Measurements from ENCODE around the gene RSRC1.
"Not testable (repeated sequence)": the region's sequence is repeated elsewhere in the genome, so short reads cannot be mapped to it uniquely, and the experiment has no call there.

The RSRC1 gene

GRCh38 chr3:158337110-158337509 lies 227.2 kb downstream of the RSRC1 start:
- FAIRE-seq (no peak), DNase-seq (ENCODE audit: insufficient read length, low spot score) (no peak)
- TF ChIP-seq POLR2AphosphoS5 (IDR thresholded peaks at IDR 0.05; ENCODE audit: low read depth, low read length) (no peak), POLR2A (IDR thresholded peaks at IDR 0.05; ENCODE audit: low read depth, low read length) (no peak), SPI1 (IDR thresholded peaks at IDR 0.05; ENCODE audit: low read depth, low read length) (no peak), TAF1 (IDR thresholded peaks at IDR 0.05; ENCODE audit: low read depth, low read length) (no peak), PAX5 (IDR thresholded peaks at IDR 0.05; ENCODE audit: insufficient read depth, low read length, severe bottlenecking) (no peak), POU2F2 (IDR thresholded peaks at IDR 0.05; ENCODE audit: low read depth, low read length) (no peak)

DNA sequence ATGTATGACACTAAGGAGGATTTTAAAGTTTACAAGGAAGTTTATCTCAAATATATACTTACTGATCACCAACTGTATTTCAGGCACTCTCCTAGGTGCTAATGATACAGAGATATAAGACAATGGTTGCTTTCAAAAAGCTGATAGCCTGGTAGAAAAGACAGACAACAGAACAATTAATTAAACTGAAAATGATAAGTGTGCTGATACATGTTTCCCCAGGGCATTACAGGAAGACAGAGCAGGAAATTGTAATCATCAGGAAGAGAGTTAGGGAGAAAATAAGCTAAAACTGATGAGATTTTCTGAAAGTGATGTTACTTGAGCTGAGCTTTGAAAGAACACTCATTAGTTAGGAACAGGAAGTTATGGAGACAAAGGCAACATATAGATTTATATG lies 229.7 kb downstream of the RSRC1 start:
- no peak for FAIRE-seq
- no peak for DNase-seq (ENCODE audit: insufficient read length, low spot score)
- TF ChIP-seq POLR2AphosphoS5 (IDR thresholded peaks at IDR 0.05; ENCODE audit: low read depth, low read length) = no peak
- no peak for TF ChIP-seq SPI1 (IDR thresholded peaks at IDR 0.05; ENCODE audit: low read depth, low read length)
- no peak for TF ChIP-seq TAF1 (IDR thresholded peaks at IDR 0.05; ENCODE audit: low read depth, low read length)
- TF ChIP-seq POLR2A (IDR thresholded peaks at IDR 0.05; ENCODE audit: low read depth, low read length) = no peak
- no peak for TF ChIP-seq PAX5 (IDR thresholded peaks at IDR 0.05; ENCODE audit: insufficient read depth, low read length, severe bottlenecking)
- no peak for TF ChIP-seq POU2F2 (IDR thresholded peaks at IDR 0.05; ENCODE audit: low read depth, low read length)

- not testable (repeated sequence) for FAIRE-seq; DNase-seq (ENCODE audit: insufficient read length, low spot score)
Observed at GRCh38 chr3:158340951-158341350, 231.1 kb downstream of the RSRC1 start.

GRCh38 chr3:158347966-158348365 lies 238.1 kb downstream of the RSRC1 start:
- TF ChIP-seq SPI1 (IDR thresholded peaks at IDR 0.05; ENCODE audit: low read depth, low read length) (no peak), POU2F2 (IDR thresholded peaks at IDR 0.05; ENCODE audit: low read depth, low read length) (no peak), POLR2AphosphoS5 (IDR thresholded peaks at IDR 0.05; ENCODE audit: low read depth, low read length) (no peak)
- DNase-seq (ENCODE audit: insufficient read length, low spot score) = no peak
- FAIRE-seq = no peak

DNA sequence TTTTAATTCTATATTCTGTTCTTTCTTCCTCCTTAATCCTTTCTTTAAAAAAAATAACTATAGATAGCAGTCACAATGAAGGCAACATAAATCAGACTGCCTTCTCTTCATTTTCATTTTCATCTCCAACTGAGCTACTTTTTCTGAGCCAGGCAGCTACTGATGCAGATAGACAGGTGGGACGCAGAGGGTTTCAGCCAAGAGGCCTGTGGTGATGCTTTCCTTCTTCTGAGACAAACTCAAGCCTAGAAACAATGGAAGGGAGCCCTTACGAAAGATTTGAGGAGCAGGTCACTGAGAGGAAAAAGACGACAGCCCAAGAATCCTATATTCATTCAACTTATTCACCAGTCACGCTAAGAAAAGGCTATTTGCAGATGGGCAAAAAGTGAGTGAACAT lies 241.1 kb downstream of the RSRC1 start:
- TF ChIP-seq POLR2AphosphoS5 (IDR thresholded peaks at IDR 0.05; ENCODE audit: low read depth, low read length) (no peak), POU2F2 (IDR thresholded peaks at IDR 0.05; ENCODE audit: low read depth, low read length) (no peak), TAF1 (IDR thresholded peaks at IDR 0.05; ENCODE audit: low read depth, low read length) (no peak), SPI1 (IDR thresholded peaks at IDR 0.05; ENCODE audit: low read depth, low read length) (no peak), POLR2A (IDR thresholded peaks at IDR 0.05; ENCODE audit: low read depth, low read length) (no peak), PAX5 (IDR thresholded peaks at IDR 0.05; ENCODE audit: insufficient read depth, low read length, severe bottlenecking) (no peak)
- DNase-seq (ENCODE audit: insufficient read length, low spot score) = no peak
- FAIRE-seq = no peak

- TF ChIP-seq PAX5 (IDR thresholded peaks at IDR 0.05; ENCODE audit: insufficient read depth, low read length, severe bottlenecking) = no peak
- no peak for DNase-seq (ENCODE audit: insufficient read length, low spot score)
- peak; percentile 66 for FAIRE-seq
Observed at GRCh38 chr3:158352551-158352950, 242.7 kb downstream of the RSRC1 start.

DNA sequence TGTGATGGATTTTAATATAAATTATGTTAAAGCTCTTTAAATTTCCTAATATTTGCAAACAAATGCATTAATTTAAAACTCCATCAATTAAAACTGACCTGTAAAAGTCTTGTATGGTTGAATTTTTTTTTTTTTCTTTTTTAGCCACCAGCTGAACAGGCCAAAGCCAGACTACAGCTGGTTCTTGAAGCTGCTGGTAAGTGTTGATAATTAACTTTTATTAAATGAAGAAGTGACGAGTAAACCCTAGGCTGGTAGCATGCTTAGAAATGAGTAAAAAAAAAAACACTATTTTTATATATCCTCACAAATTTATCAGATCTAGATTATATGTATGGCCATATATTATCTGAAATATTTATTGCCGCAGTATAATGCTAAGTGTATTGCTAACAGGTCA lies 244.8 kb downstream of the RSRC1 start:
- no peak for TF ChIP-seq POLR2A (IDR thresholded peaks at IDR 0.05; ENCODE audit: low read depth, low read length)
- no peak for TF ChIP-seq POU2F2 (IDR thresholded peaks at IDR 0.05; ENCODE audit: low read depth, low read length)
- no peak for TF ChIP-seq TAF1 (IDR thresholded peaks at IDR 0.05; ENCODE audit: low read depth, low read length)
- no peak for FAIRE-seq

DNA sequence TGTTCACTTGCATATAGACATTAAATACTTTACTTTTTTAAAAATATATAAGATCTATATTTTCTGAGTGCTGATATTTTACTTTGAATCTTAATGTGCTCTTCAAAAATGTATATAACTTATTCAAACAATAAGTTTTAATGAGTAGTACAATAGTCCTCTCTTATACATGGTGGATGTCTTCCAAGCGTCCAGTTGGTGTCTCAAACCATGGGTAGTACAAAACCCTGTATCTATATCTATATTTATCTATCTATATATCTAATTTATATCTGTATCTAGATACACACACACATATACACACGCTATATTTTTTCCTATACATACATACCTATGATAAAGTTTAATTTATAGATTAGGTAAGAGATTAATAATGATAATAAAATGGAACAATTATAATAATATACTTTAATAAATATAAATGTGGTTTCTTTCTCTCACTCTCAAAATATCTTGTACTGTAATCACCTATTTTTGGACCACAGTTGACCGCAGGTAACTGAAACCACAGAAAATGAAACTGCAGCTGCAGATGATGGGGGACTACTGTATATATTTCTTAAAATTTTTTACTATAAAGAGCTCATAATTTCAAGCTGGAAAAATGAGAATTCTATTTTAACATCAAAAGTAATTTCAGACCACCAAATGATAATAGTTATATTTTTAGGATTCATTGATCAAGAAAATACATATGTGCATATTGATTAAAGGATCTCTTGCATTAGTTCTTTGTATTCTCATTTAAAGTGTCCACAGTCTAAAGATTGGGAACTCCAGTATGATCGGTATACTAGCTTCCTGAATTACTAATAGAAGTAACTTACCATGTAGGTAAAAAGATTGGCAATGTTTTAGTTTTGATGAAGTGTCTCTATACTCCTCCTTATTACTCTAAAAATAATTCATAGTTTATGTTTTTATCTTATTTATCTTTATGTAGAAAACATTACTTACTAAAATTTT lies 246.0 kb downstream of the RSRC1 start:
- DNase-seq (ENCODE audit: insufficient read length, low spot score) = no peak
- FAIRE-seq = no peak
- TF ChIP-seq POU2F2 (IDR thresholded peaks at IDR 0.05; ENCODE audit: low read depth, low read length) (no peak), TAF1 (IDR thresholded peaks at IDR 0.05; ENCODE audit: low read depth, low read length) (no peak), POLR2A (IDR thresholded peaks at IDR 0.05; ENCODE audit: low read depth, low read length) (no peak)

More for the DNA sequence above, 244.8 kb downstream of the RSRC1 start:
- DNase-seq (ENCODE audit: insufficient read length, low spot score) = no peak

DNA sequence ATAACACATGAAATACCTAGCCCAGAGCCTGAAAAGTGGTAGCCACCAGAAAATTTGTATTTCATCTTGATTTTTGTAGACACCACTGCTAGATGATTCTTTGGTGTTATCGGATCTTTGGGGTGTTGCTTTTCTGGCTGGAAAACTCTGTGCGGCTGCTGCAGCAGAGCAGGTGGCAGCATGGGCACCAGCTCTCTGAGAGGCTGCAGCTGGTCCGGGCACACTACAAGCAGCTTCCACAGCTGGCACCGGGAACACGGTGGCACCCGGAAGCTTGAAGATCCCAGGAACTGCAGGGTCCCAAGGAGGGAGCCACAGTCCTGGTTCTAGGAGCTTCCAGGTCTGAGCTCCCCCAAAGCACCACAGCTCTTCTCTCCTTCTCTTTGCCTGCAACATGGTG lies 249.4 kb downstream of the RSRC1 start:
- DNase-seq (ENCODE audit: insufficient read length, low spot score) = no peak
- TF ChIP-seq POLR2A (IDR thresholded peaks at IDR 0.05; ENCODE audit: low read depth, low read length) (no peak), PAX5 (IDR thresholded peaks at IDR 0.05; ENCODE audit: insufficient read depth, low read length, severe bottlenecking) (no peak), POU2F2 (IDR thresholded peaks at IDR 0.05; ENCODE audit: low read depth, low read length) (no peak)
- FAIRE-seq = no peak

DNA sequence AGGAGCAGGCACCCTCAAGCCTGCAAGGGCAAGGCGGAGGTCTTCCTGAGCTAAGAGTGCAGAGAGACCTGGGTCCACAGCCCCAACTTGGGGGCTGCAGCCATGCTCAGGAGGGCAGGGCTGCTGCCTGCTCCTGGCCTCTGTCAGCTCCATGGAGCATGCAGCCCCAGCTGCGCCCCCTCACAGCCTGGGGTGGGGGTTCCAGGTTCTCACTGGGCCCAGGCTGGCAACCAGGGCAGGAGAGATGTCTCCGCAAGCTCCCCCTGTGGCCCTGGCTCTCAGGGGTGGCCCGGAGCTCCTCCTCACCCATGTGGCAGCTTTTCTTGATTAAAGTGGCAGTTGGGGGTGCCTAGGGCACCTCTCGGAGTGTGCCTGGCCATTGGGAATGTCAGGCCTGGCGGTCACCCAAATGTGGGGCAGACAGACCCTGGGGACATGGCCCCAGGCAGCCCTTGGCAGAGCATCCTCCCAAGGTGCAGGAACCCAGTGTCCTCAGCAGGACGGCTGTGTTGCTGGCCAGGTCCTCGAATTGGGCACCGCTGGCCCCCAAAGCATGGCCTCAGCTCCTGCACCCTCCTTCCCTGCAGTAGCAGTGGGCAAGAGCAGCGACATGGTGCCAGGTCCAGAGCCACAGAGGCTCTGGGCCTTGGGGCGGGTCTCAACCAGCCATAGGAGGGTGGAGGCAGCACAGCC lies 251.0 kb downstream of the RSRC1 start:
- no peak for FAIRE-seq
- TF ChIP-seq POLR2A (IDR thresholded peaks at IDR 0.05; ENCODE audit: low read depth, low read length) (no peak), SPI1 (IDR thresholded peaks at IDR 0.05; ENCODE audit: low read depth, low read length) (no peak), TAF1 (IDR thresholded peaks at IDR 0.05; ENCODE audit: low read depth, low read length) (no peak), POU2F2 (IDR thresholded peaks at IDR 0.05; ENCODE audit: low read depth, low read length) (no peak), PAX5 (IDR thresholded peaks at IDR 0.05; ENCODE audit: insufficient read depth, low read length, severe bottlenecking) (no peak), POLR2AphosphoS5 (IDR thresholded peaks at IDR 0.05; ENCODE audit: low read depth, low read length) (no peak)
- DNase-seq (ENCODE audit: insufficient read length, low spot score) = no peak
